SH-SY5Y (cell line): ENCODE measurements around the gene UBE2C.

Source experiments
- GATA2 ChIP-seq: IDR thresholded peaks from 2 replicates; pipeline ENCODE4 v1.6.1; 2011; ENCODE audit warnings: mild to moderate bottlenecking, low read depth, low read length
- GATA3 ChIP-seq: IDR thresholded peaks from 2 replicates; pipeline ENCODE4 v1.6.1; 2011; ENCODE audit warnings: low read depth, mild to moderate bottlenecking, low read length, moderate library complexity

The UBE2C gene

DNA sequence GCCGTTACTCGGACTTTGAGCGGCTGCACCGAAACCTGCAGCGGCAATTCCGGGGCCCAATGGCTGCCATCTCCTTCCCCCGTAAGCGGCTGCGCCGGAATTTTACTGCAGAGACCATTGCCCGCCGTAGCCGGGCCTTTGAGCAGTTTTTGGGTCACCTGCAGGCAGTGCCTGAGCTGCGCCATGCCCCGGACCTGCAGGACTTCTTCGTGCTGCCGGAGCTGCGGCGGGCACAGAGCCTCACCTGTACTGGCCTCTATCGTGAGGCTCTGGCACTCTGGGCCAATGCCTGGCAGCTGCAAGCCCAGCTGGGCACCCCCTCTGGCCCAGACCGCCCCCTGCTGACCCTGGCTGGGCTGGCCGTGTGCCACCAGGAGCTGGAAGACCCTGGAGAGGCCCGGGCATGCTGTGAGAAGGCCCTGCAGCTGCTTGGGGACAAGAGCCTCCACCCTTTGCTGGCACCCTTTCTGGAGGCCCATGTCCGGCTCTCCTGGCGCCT lies 28.3 kb downstream of the UBE2C start:
- TF ChIP-seq GATA3: no peak
- no peak for TF ChIP-seq GATA2

DNA sequence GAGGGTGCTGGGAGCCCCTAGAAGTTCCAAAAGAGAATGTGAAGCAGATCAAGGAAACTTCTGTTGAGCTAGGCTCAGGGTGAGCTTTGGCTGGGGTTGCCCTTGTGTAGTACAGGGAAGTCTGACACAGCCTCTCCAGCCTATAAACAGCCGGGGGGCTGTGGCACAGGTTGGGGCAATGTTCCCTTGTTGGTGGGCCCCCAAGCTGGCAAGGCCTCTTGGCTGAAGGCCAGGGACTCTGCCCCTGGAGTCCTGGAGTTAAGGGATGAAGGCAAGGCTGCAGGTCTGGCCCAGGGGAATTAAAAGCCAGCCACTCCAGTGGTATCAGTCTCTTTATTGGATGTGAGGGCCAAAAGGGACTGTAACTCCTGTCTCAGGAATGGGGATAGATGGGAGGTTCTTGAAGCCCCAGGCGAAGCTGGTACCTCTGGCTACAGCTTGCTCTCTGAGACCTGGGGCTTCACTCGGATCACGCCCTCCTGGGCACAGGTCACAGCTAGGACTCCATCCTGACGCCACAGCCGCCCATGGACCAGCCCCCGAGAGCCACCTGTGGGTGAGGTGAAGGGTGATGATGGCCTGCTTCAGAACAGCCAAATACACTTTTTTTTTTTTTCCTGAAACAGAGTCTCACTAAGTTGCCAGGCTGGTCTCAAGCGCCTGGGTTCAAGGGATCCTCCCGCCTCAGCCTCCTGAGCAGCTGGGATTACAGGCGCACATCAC lies 29.1 kb downstream of the UBE2C start:
- no peak for TF ChIP-seq GATA3
- no peak for TF ChIP-seq GATA2

DNA sequence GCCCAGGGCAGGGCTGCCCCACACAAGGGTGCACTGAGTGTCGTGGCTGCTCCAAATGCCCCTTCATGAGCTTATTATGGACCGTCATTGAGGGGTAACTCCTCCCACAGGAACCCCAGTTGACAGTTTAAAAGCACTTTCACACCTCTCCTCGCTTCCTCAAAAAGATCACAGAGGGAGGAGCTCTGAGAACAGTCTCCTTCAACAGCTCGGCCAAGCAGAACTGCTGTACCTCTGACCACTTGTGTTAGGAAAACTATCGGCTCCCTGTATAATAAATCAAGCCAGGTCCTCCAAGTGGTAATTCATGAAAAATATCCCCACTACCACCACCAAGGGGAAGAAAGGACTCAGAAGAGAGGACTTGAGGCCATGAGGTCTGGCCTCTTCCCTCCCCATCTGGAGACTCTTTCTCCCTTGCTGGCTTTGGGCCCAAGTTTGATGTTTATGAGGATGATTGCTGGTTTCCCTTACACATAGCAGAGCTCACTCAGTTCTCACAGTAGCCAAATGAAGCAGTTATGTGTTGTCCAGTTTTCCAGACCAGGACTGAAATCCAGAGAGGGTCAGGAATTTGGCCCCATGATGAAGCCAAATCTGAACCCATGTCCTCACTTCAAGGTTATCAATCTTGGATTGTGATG lies 29.8 kb downstream of the UBE2C start:
- TF ChIP-seq GATA3: no peak
- TF ChIP-seq GATA2: no peak

DNA sequence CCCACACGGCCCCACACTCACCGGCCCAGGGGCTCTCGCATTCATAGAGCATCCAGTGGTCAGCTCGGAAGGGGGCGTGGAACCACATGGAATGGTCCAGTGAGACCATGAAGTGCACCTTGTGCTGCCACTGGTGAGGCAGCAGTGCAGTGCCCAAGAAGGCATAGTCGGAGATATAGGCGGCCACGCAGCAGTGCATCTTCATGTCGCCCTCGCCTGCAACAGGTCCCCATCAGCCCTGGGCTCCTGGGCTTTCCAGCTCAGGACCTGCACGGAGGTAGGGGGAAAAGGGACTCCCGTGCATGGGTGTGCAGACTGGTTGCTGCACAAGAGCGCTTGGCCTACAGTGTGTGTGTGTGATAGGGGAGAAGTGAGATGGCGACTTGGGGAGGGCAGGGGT lies 31.1 kb downstream of the UBE2C start:
- TF ChIP-seq GATA3: no peak

DNA sequence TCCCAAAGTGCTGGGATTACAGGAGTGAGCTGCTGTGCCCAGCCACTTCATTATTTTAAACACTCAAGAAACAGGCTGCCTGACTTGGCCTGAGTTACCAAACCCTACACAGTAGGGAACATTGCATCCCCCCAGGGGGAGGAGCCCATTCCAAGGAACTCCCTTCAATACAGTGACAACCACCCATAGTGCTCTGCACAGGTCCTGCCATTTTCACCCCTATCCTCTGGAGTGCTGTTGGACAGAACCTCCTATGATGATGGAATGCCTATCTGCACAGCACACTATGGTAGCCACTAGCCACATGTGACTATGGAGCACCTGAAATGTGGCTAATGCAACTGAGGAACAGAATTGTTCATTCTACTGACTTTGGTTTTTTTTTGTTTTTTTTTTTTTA lies 33.0 kb downstream of the UBE2C start:
- TF ChIP-seq GATA2 (no peak), GATA3 (no peak)

DNA sequence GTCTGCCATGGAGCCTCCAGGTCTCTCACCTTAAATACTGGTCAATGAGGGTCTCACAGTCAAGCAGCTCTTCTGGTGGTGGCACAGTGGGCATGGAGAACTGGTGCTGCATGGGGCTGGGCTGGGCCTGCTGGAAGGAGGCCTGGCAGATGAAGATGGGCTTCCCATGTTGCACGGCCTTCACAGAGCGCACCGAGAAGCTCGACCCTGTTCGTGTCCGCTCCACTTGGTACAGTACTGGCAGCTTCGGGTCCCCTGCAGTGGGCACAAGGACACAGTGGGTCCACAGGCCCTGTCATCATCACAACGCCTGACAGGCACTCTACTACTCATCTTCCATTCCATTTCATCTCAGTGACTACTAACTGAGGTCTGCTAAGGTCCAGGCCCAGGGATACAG lies 36.0 kb downstream of the UBE2C start:
- no peak for TF ChIP-seq GATA2
- TF ChIP-seq GATA3: no peak

DNA sequence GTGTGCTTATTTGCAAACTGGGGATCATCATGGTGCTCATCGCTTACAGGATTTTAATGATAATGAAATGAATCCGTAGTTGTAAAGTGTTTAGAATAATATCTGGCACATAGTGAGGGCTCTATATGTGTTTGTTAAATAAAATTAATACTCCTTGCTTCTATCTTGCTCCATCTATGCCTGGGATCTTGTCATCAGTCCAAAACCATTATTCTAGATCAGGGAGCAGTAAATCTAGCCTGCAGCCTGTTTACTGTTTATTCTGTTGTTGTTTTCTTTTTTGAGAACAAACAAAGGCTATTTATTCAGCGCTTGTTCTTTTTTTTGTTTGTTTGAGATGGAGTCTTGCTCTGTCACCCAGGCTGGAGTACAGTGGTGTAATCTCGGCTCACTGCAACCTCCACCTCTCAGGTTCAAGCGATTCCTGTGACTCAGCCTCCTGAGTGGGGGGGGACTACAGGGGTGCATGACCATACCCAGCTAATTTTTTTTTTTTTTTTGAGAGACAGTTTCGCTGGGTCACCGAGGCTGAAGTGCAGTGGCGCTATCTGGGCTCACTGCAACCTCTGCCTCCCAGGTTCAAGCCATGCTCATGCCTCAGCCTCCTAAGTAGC lies 36.6 kb downstream of the UBE2C start:
- TF ChIP-seq GATA3: no peak
- TF ChIP-seq GATA2: no peak

DNA sequence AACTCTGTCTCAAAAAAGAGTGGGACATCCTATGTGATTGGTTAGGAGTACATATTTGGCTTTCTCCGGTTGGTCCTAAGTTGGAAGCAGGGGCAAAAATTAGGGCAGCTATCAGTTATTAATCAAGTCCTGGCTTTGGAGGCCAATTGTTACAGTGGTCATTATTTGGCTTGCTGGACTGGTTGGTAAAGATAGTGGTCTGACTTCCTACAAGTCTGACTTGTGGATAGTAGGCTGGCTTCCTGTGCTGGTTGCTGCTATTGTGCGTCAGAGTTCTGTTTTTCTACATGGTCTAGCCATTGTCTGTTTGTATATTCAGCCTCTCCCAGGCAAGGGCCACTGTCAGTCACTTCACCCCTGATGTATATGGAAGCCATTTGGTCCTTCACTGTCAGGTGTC lies 37.8 kb downstream of the UBE2C start:
- TF ChIP-seq GATA3: no peak
- TF ChIP-seq GATA2: no peak

DNA sequence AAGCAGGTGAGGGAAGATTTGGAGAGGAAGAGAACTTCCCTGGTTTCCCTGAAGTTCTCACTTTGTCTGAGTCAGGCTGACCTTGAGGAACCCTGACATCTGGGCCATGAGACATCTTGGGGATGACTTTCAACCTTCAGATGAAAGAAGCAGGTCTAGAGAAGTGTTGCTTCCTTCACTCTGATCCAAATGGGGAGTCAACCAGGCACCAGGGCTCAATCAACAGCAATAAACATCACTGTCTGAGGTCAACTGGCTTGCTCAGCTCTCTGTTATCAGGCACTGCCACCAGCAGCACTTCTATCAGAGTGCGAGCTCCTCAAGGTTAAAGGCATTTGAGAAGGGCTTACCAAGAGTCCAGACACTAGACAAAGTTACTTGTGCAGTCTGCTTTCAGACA lies 38.5 kb downstream of the UBE2C start:
- TF ChIP-seq GATA3: no peak
- no peak for TF ChIP-seq GATA2

DNA sequence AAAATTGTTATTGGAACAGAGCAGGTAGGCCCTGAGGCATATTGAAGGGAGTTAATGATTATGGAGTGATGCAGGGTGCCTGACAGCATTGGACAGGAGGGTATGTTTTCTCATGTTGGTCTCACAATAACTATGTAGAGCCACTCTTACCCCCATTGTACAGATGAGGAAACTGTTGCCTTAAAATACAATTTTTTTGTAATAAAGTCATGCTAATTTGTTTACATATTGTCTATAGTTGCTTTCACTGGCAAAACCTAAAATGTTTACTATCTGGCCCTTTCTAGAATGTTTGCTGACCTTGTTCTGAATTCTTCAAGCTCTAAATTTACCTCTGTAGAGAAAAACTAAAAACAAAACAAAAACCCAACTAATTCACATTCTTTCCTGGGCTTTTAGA lies 39.1 kb downstream of the UBE2C start:
- TF ChIP-seq GATA3 (no peak), GATA2 (no peak)

DNA sequence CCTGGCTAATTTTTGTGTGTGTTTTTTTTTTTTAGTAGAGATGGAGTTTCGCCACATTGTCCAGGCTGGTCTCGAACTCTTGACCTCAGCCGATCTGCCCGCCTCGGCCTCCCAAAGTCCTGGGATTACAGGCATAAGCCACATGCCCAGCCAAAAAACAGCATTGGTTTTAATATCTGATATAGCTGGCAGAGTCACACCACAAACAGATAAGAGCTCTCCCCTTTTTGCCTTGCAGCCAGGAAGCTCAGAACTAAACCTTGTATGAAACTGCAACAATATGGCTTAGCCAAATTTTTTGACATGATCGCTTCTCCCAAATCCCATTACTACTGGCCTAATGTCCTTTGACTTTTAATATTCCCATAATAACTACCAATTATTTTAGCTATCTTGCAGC lies 39.9 kb downstream of the UBE2C start:
- TF ChIP-seq GATA2: no peak
- TF ChIP-seq GATA3: no peak

DNA sequence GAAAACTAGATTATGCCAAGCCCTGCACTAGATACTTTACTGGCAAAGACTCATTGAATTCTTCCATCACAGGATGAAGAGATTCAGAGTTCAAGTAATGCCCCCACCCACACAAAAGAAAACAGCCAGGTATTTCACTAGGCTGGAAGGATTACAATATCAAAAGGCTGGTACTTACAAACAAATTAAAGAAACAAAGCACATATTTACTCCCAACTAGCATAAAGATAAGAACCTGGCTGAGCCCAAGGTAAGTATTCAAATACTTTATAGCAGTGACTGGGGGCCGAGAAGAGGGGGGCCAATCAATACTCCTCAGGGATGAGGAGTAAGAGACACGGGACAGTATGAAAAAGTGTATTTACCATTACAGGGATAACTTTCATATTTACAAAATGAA lies 41.0 kb downstream of the UBE2C start:
- TF ChIP-seq GATA2: no peak
- no peak for TF ChIP-seq GATA3

DNA sequence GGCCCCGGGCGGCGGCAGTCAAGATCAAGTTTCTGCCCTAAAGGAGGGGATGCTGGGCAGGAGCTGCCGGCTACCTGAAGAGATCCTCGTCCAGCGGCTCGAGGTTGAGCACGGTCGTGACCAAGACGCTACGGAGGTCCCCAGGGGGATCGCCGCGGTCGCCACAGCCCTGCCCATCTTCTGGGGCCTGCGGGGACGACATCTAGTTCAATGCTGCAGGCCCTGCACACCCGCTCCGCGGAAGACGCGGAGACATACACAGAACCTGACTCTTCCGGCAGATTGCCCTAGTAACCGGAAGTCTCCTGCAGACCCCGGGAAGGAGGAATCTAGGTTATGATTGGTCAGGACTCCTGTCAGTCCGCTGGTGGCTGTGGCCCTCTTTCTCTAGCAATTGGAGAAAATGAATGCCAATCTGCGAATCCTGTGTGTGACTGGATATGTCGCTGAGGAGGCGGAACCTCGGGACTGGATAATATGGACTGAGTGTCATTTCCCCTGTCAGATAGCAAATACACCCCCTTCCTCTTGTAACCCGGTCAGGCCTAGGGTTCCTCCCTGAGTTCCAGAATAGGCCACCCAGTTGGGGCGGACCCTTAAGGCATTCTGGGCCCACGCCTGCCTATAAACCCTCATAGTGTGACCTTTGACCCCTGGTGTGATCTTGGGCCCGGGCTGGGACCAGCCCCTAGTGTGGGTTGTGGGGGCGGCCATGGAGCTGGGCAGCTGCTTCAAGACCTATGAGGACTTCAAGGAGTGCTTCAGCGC lies 44.9 kb downstream of the UBE2C start, which contains the start of the genes ACOT8 and ZSWIM3:
Gene ACOT8, minus strand, starts transcription at position 279 of the 768 bp plus-strand sequence. Its CDS starts 77 bp downstream, at position 202.
Gene ZSWIM3, plus strand, starts transcription at position 501 of the 768 bp plus-strand sequence. Its CDS starts 212 bp downstream, at position 713.
- no peak for TF ChIP-seq GATA3
- no peak for TF ChIP-seq GATA2

DNA sequence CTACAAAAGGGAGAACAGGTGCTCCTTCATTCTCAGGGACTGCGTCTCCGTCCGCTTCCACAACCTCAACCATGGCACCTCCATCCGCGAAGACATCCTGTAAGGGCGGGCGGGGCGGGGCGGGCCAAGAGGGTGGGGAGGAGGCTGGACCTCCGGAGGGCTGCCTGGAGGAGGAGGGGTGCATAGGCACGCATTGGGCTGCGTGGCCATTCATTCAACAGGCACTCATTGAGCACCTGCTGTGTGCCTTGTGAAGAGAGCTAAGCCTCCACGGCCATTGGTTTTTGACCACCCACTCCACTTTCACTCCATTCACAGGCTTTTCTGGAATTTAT lies 45.4 kb downstream of the UBE2C start:
- TF ChIP-seq GATA2 (no peak), GATA3 (no peak)
